Transverse colon (tissue), 4 donors: ENCODE data around the gene GNAI1.

ENCODE experiments used
- EP300 ChIP-seq: sonication (generic); formaldehyde crosslinking; IDR thresholded peaks from one replicate; pipeline ENCODE4 v1.6.1; 2017; ENCODE audit warnings: antibody characterized with exemption, low read depth
- POLR2A ChIP-seq: fragments of 450-650 bp; IDR thresholded peaks from one replicate; pipeline ENCODE4 v1.6.1; 2016; ENCODE audit warnings: antibody characterized with exemption, mild to moderate bottlenecking, moderate library complexity
- POLR2AphosphoS5 ChIP-seq, 3 donors: sonication (generic); formaldehyde crosslinking; IDR thresholded peaks; one replicate each; pipeline ENCODE4 v1.6.1; 2016; ENCODE audit warnings: antibody characterized with exemption in 3 of 3
- TF ChIP-seq, protein P1 (sequence below), 5 experiments: fragments of 200-600 bp in 3 of 5; fragments of 450-650 bp in 2 of 5; sonication (generic) in 3 of 5; IDR thresholded peaks; 1 replicate in 2 of 5; 2 replicates in 3 of 5; pipeline ENCODE4 v1.5.1; 2016 to 2017; ENCODE audit warnings: antibody characterized with exemption in 5 of 5, inconsistent platforms in 3 of 5, mild to moderate bottlenecking in 2 of 5, moderate library complexity in 1 of 5

DNA sequence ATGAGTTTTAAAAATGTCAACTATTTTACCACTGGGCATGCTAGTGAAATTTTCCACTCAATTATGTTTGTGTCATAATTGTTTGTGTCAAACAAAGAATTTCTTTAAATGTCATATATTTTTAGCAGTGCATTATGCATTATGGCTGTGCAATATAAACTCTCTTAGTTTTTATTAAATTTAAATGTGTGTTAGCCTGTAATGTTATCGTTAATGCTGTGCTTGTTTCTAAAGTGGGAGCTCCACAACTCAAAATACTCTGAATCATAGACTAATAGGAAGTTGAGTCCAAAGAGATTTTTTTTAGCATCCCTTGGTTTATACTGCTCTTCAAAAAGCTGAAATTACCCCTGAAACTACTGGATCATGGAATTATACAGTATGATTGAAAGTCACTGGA is 26.8 kb downstream of the GNAI1 start:
- no peak for TF ChIP-seq EP300
- TF ChIP-seq, protein P1, sequence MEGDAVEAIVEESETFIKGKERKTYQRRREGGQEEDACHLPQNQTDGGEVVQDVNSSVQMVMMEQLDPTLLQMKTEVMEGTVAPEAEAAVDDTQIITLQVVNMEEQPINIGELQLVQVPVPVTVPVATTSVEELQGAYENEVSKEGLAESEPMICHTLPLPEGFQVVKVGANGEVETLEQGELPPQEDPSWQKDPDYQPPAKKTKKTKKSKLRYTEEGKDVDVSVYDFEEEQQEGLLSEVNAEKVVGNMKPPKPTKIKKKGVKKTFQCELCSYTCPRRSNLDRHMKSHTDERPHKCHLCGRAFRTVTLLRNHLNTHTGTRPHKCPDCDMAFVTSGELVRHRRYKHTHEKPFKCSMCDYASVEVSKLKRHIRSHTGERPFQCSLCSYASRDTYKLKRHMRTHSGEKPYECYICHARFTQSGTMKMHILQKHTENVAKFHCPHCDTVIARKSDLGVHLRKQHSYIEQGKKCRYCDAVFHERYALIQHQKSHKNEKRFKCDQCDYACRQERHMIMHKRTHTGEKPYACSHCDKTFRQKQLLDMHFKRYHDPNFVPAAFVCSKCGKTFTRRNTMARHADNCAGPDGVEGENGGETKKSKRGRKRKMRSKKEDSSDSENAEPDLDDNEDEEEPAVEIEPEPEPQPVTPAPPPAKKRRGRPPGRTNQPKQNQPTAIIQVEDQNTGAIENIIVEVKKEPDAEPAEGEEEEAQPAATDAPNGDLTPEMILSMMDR (IDR thresholded peaks at IDR 0.05) = no peak
- TF ChIP-seq POLR2A = no peak
- TF ChIP-seq POLR2AphosphoS5 (IDR thresholded peaks at IDR 0.05) = no peak
